Uterus (tissue), 2 donors: ENCODE data around the gene IGFBP6.

ENCODE experiments used
- CTCF ChIP-seq, 4 experiments: fragments of 200-600 bp in 2 of 4; fragments of 450-650 bp in 2 of 4; sonication (generic) in 2 of 4; IDR thresholded peaks; one replicate each; pipeline ENCODE4 v1.5.1; 2016 to 2019; ENCODE audit warnings: antibody characterized with exemption in 4 of 4, mild to moderate bottlenecking in 2 of 4, moderate library complexity in 1 of 4
- POLR2A ChIP-seq, 2 donors: fragments of 450-650 bp; IDR thresholded peaks; one replicate each; pipeline ENCODE4 v1.6.1; 2016; ENCODE audit warnings: antibody characterized with exemption in 2 of 2, mild to moderate bottlenecking in 1 of 2, moderate library complexity in 1 of 2

- TF ChIP-seq POLR2A (IDR thresholded peaks at IDR 0.05) (no peak), CTCF (IDR thresholded peaks at IDR 0.05) (no peak)
These were observed 3.6 kb upstream of the IGFBP6 start for GRCh38 chr12:53093777-53094393.
